HEK293T (cell line): ENCODE measurements around the gene LAMA3.

Experiments used
- CTCF ChIA-PET: fragments of 350-600 bp; formaldehyde crosslinking; extraction: SDS; loops from one replicate; lab custom pipeline; 2021; ENCODE audit warnings: antibody characterized with exemption, inconsistent platforms; lab: Yijun Ruan, JAX
- POLR2A ChIA-PET: fragments of 350-600 bp; formaldehyde crosslinking; extraction: SDS; loops from one replicate; lab custom pipeline; 2020; ENCODE audit warnings: antibody characterized with exemption, inconsistent platforms; lab: Yijun Ruan, JAX
- DNase-seq: peaks from one replicate; pipeline ENCODE4 v3.0.0; 2012; ENCODE audit warnings: mixed read lengths; ENCODE audit errors: extremely low spot score
- ARNT ChIP-seq: fragments of 450-650 bp; IDR thresholded peaks from 2 replicates; pipeline ENCODE4 v1.6.1; 2017; ENCODE audit warnings: mild to moderate bottlenecking
- BHLHE40 ChIP-seq: fragments of 450-650 bp; IDR thresholded peaks from 2 replicates; pipeline ENCODE4 v1.6.1; 2016; ENCODE audit warnings: mild to moderate bottlenecking, moderate library complexity, borderline replicate concordance
- CTBP1 ChIP-seq: fragments of 450-650 bp; IDR thresholded peaks from 2 replicates; pipeline ENCODE4 v1.6.1; 2016; ENCODE audit warnings: borderline replicate concordance
- ELF4 ChIP-seq: fragments of 450-650 bp; IDR thresholded peaks from 2 replicates; pipeline ENCODE4 v1.6.1; 2017; ENCODE audit warnings: antibody characterized with exemption
- FOXA1 ChIP-seq: fragments of 450-650 bp; IDR thresholded peaks from 2 replicates; pipeline ENCODE4 v1.6.1; 2016; ENCODE audit warnings: mild to moderate bottlenecking
- FOXK2 ChIP-seq: fragments of 450-650 bp; IDR thresholded peaks from 2 replicates; pipeline ENCODE4 v1.6.1; 2016; ENCODE audit warnings: mild to moderate bottlenecking
- FOXM1 ChIP-seq: fragments of 450-650 bp; IDR thresholded peaks from 2 replicates; pipeline ENCODE4 v1.6.1; 2017; ENCODE audit warnings: mild to moderate bottlenecking, borderline replicate concordance
- HDGF ChIP-seq: fragments of 450-650 bp; IDR thresholded peaks from 2 replicates; pipeline ENCODE4 v1.6.1; 2017; ENCODE audit warnings: antibody characterized with exemption, borderline replicate concordance
- L3MBTL2 ChIP-seq: fragments of 450-650 bp; conservative IDR thresholded peaks from 2 replicates; pipeline ENCODE4 v1.6.1; 2016; ENCODE audit warnings: mild to moderate bottlenecking
- LEF1 ChIP-seq: fragments of 450-650 bp; IDR thresholded peaks from 2 replicates; pipeline ENCODE4 v1.6.1; 2017; ENCODE audit warnings: mild to moderate bottlenecking, borderline replicate concordance
- NFRKB ChIP-seq: fragments of 450-650 bp; IDR thresholded peaks from 2 replicates; pipeline ENCODE4 v1.6.1; 2016; ENCODE audit warnings: mild to moderate bottlenecking, moderate library complexity
- PKNOX1 ChIP-seq: fragments of 450-650 bp; IDR thresholded peaks from 2 replicates; pipeline ENCODE4 v1.6.1; 2016
- SP1 ChIP-seq: fragments of 450-650 bp; IDR thresholded peaks from 2 replicates; pipeline ENCODE4 v1.6.1; 2017
- SUZ12 ChIP-seq: fragments of 450-650 bp; IDR thresholded peaks from 2 replicates; pipeline ENCODE4 v1.6.1; 2016; ENCODE audit warnings: mild to moderate bottlenecking
- TARDBP ChIP-seq: fragments of 450-650 bp; IDR thresholded peaks from 2 replicates; pipeline ENCODE4 v1.6.1; 2016
- ZNF384 ChIP-seq: fragments of 450-650 bp; IDR thresholded peaks from 2 replicates; pipeline ENCODE4 v1.6.1; 2016

LAMA3 gene

GRCh38 chr18:23746851-23747250, 57.6 kb downstream of the LAMA3 start:
- no peak for DNase-seq
- POLR2A ChIA-PET = no interaction called here
- CTCF ChIA-PET = no interaction called here
- TF ChIP-seq FOXM1 = no peak
- TF ChIP-seq TARDBP = no peak
- no peak for TF ChIP-seq FOXK2
- TF ChIP-seq HDGF = no peak
- no peak for TF ChIP-seq ARNT
- no peak for TF ChIP-seq SP1
- no peak for TF ChIP-seq FOXA1
- TF ChIP-seq ELF4 = no peak
- no peak for TF ChIP-seq ZNF384
- no peak for TF ChIP-seq L3MBTL2
- TF ChIP-seq BHLHE40 = no peak
- TF ChIP-seq PKNOX1 = no peak

- ChIA-PET POLR2A (no interaction called here), CTCF (interaction anchor here (0.7 kb wide), 1 partner anchor 109 kb away, joined by 3 read pairs; no protein-coding TSS in a partner anchor)
- DNase-seq = no peak
- TF ChIP-seq L3MBTL2 = no peak
- TF ChIP-seq FOXM1 = no peak
- TF ChIP-seq CTBP1 = no peak
- TF ChIP-seq LEF1 = no peak
- TF ChIP-seq FOXK2 = no peak
- no peak for TF ChIP-seq ARNT
- TF ChIP-seq FOXA1 = no peak
- no peak for TF ChIP-seq TARDBP
- TF ChIP-seq ZNF384 = no peak
- no peak for TF ChIP-seq BHLHE40
These were observed 63.1 kb downstream of the LAMA3 start for GRCh38 chr18:23752363-23752762.

GRCh38 chr18:23752796-23753195, 63.5 kb downstream of the LAMA3 start:
- CTCF ChIA-PET = interaction anchor here (0.7 kb wide), 1 partner anchor 109 kb away, joined by 3 read pairs; no protein-coding TSS in a partner anchor
- no peak for TF ChIP-seq FOXK2
- TF ChIP-seq TARDBP = no peak
- no peak for TF ChIP-seq ARNT
- no peak for TF ChIP-seq CTBP1
- no peak for TF ChIP-seq SP1
- no peak for TF ChIP-seq L3MBTL2
- TF ChIP-seq FOXM1 = no peak
- TF ChIP-seq ZNF384 = no peak
- no peak for TF ChIP-seq ELF4
- TF ChIP-seq PKNOX1 = no peak
- TF ChIP-seq NFRKB = no peak
- no peak for TF ChIP-seq SUZ12
- TF ChIP-seq HDGF = no peak
- TF ChIP-seq LEF1 = no peak
- no peak for TF ChIP-seq FOXA1
- no peak for TF ChIP-seq BHLHE40
- DNase-seq = no peak
- POLR2A ChIA-PET = no interaction called here

GRCh38 chr18:23756590-23757436, 67.6 kb downstream of the LAMA3 start:
- DNase-seq = no peak
- ChIA-PET POLR2A (no interaction called here), CTCF (no interaction called here)
- no peak for TF ChIP-seq PKNOX1
- no peak for TF ChIP-seq ARNT
- TF ChIP-seq HDGF = no peak

GRCh38 chr18:23757437-23757733, 68.1 kb downstream of the LAMA3 start:
- ChIA-PET POLR2A (interaction anchor here (0.6 kb wide), 1 partner anchor 21 kb away, joined by 3 read pairs; no protein-coding TSS in a partner anchor), CTCF (no interaction called here)
- DNase-seq = no peak
- no peak for TF ChIP-seq BHLHE40
- TF ChIP-seq SP1 = no peak
- no peak for TF ChIP-seq L3MBTL2
- no peak for TF ChIP-seq SUZ12
- no peak for TF ChIP-seq ELF4
- TF ChIP-seq TARDBP = no peak
- TF ChIP-seq NFRKB = no peak
- no peak for TF ChIP-seq ZNF384
- TF ChIP-seq FOXA1 = no peak
- no peak for TF ChIP-seq CTBP1
- no peak for TF ChIP-seq FOXK2
- no peak for TF ChIP-seq LEF1
- TF ChIP-seq HDGF = no peak
- TF ChIP-seq PKNOX1 = no peak
- no peak for TF ChIP-seq ARNT
- TF ChIP-seq FOXM1 = no peak

GRCh38 chr18:23758281-23758680, 69.0 kb downstream of the LAMA3 start:
- CTCF ChIA-PET = no interaction called here
- POLR2A ChIA-PET = no interaction called here
- no peak for DNase-seq
- TF ChIP-seq SP1 (no peak), CTBP1 (no peak), PKNOX1 (no peak), FOXK2 (no peak), SUZ12 (no peak), LEF1 (no peak), FOXM1 (no peak), BHLHE40 (no peak), ARNT (no peak), ELF4 (no peak), HDGF (no peak), ZNF384 (no peak), NFRKB (no peak), L3MBTL2 (no peak), TARDBP (no peak), FOXA1 (no peak)
